Adipose tissue (tissue), 3 donors: Measurements from ENCODE around the gene SH2B3. TPM values are rescaled to one million over a fixed set of nuclear protein-coding genes. Genes with fewer than 3 reads are reported as not detected.
"Not testable (repeated sequence)": the region's sequence is repeated elsewhere in the genome, so short reads cannot be mapped to it uniquely, and the experiment has no call there.

Experiments used
- H3K27ac ChIP-seq: one replicate; pipeline ENCODE4 v1.5.1; 2013; ENCODE audit warnings: low read depth, low read length
- WGBS, 3 donors: extraction: QIAGEN DNeasy Blood & Tissue Kit; methylation state at CpG; one replicate each; pipeline ENCODE4 v1.1.7; 2013; 5-methylcytosine and 5-hydroxymethylcytosine counted together
- polyA plus RNA-seq, 3 donors: library from polyadenylated mRNA; stranded (reverse); fragments of 200-250 nt; gene quantifications; one replicate each; pipeline ENCODE4 v1.2.3, GENCODE V29; 2013
- donor health status: healthy with polysubstance abuse.
- donor health status: Bipolar disorder and iron deficiency.
- donor health status: healthy.

The SH2B3 gene
- polyA plus RNA-seq, 3 donors: 3.6 to 15.9 (median 14.7) TPM

GRCh38 chr12:111471236-111471635 lies 65.5 kb downstream of the SH2B3 start:
- H3K27ac ChIP-seq: no peak overlapping the region
- WGBS, 3 donors: 42 to 56% (median 53%) methylated on average over 2 of the region's 2 CpGs

- 95 to 96% (median 96%) methylated on average over 2 of the region's 2 CpGs for WGBS, 3 donors
- H3K27ac ChIP-seq: no peak overlapping the region
Observed at GRCh38 chr12:111482462-111482861, 76.7 kb downstream of the SH2B3 start.

GRCh38 chr12:111488271-111488670 lies 82.5 kb downstream of the SH2B3 start:
- no peak overlapping the region for H3K27ac ChIP-seq
- WGBS, 3 donors: 29 to 49% (median 32%) methylated on average over 4 of the region's 4 CpGs

- H3K27ac ChIP-seq: no peak overlapping the region
- WGBS, 3 donors: 88 to 89% (median 89%) methylated on average over 2 of the region's 2 CpGs
Observed at GRCh38 chr12:111488798-111489197, 83.1 kb downstream of the SH2B3 start.

DNA sequence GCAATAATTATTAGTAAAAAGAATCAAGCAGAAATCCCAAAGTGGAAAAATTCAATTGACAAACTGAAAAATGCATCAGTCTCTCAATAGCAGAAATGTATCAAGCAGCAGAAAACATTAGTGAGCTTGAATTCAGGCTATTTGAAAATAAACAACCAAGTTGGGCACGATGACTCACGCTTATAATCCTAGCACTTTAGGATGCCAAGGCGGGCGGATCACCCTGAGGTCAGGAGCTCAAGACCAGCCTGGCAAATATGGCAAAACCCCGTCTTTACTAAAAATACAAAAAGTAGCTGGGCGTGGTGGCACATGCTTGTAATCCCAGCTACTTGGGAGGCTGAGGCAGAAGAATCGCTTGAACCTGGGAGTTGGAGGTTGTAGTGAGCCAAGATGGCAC lies 87.3 kb downstream of the SH2B3 start:
- not testable (repeated sequence) for H3K27ac ChIP-seq
- WGBS, 3 donors: 83 to 93% (median 91%) methylated on average over 7 of the region's 7 CpGs

- WGBS, 3 donors: 91 to 92% (median 91%) methylated on average over 4 of the region's 4 CpGs
- H3K27ac ChIP-seq: no peak overlapping the region
Observed at GRCh38 chr12:111494676-111495075, 89.0 kb downstream of the SH2B3 start.

Other genes with a start within 250 kb of the SH2B3 start
- 10 to 100 TPM in 1 of 3 donors, 1 to 10 TPM in 2; 7.5 to 14.6 (median 7.5) TPM for gene PHETA1, start 36.8 kb upstream of the SH2B3 start, polyA plus RNA-seq
- gene ATXN2, start 193.4 kb downstream of the SH2B3 start, polyA plus RNA-seq: 10 to 100 TPM; 10.6 to 24.7 (median 19.9) TPM